HAP-1 (cell line): ENCODE data around the gene ATP5MC2.

Experiments used
- DNase-seq, 2 experiments: peaks; one replicate each; pipeline ENCODE4 v3.0.0-alpha.2; 2016 to 2020; ENCODE audit warnings: low spot score in 2 of 2
- H3K27me3 ChIP-seq: fragments of 250-450 bp; sonication (Bioruptor Pico); 2 replicates; pipeline ENCODE4 v1.5.1; 2020; ENCODE audit warnings: low read depth, mild to moderate bottlenecking, moderate library complexity
- H3K36me3 ChIP-seq: fragments of 250-450 bp; sonication (Bioruptor Pico); replicated peaks from 2 replicates; pipeline ENCODE4 v1.5.1; 2020; ENCODE audit warnings: mild to moderate bottlenecking
- H3K4me1 ChIP-seq: fragments of 250-450 bp; sonication (Bioruptor Pico); 2 replicates; pipeline ENCODE4 v1.5.1; 2020; ENCODE audit warnings: mild to moderate bottlenecking
- H3K4me3 ChIP-seq: fragments of 250-450 bp; sonication (Bioruptor Pico); 2 replicates; pipeline ENCODE4 v1.5.1; 2020; ENCODE audit warnings: mild to moderate bottlenecking, moderate library complexity
- H3K9me3 ChIP-seq: fragments of 250-450 bp; sonication (Bioruptor Pico); 2 replicates; pipeline ENCODE4 v1.5.1; 2020; ENCODE audit warnings: mild to moderate bottlenecking, moderate library complexity
- in situ Hi-C: fragments of 300-500 bp; cut with MboI; formaldehyde crosslinking; loops from 3 replicates; pipeline ENCODE4 v1.14.3; 2020; ENCODE audit warnings: low sequenced_read_pairs, inconsistent platforms, mixed read lengths

Gene ATP5MC2

GRCh38 chr12:53701518-53702264 lies 25.8 kb upstream of the ATP5MC2 start:
- in situ Hi-C loops: loop anchor here (5.0 kb wide), 1 partner anchor 41 kb away; no protein-coding TSS in a partner anchor
- Histone ChIP-seq H3K36me3 (no peaks in the 10 kb centered on the region), H3K4me3 (no peak overlapping the region), H3K9me3 (no peaks in the 10 kb centered on the region), H3K27me3 (peaks cover 73% of the 10 kb centered on the region), H3K4me1 (peaks cover 2% of the 10 kb centered on the region)
- DNase-seq: peak; percentile 66 to 90

GRCh38 chr12:53700567-53700966 lies 24.7 kb upstream of the ATP5MC2 start:
- H3K4me3 ChIP-seq: no peak overlapping the region
- H3K36me3 ChIP-seq: no peaks in the 10 kb centered on the region
- H3K27me3 ChIP-seq: peaks cover 64% of the 10 kb centered on the region
- H3K9me3 ChIP-seq: no peaks in the 10 kb centered on the region
- in situ Hi-C loops: loop anchor here (5.0 kb wide), 1 partner anchor 42 kb away; no protein-coding TSS in a partner anchor
- no peak for DNase-seq
- H3K4me1 ChIP-seq: peaks cover 10% of the 10 kb centered on the region

DNA sequence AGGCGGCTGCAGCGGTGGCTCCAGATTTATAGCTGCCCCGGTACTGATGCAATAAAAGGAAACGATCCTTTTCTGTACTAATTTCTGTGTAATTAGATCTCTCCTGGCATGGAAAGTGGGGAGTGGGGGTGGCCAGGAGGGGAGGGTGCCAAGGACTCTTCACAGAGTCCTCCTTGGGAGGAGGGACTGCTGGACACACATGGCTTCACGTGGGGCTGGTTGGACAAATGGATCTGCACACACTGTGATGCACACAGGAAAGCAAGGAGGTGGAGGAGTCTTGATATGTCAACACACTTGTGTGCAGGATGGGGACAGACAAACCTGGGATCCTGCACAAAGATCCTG lies 23.8 kb upstream of the ATP5MC2 start:
- in situ Hi-C loops: loop anchor here (5.0 kb wide), 1 partner anchor 43 kb away; no protein-coding TSS in a partner anchor
- no peak for DNase-seq
- Histone ChIP-seq H3K36me3 (no peaks in the 10 kb centered on the region), H3K4me3 (no peak overlapping the region), H3K9me3 (no peaks in the 10 kb centered on the region), H3K4me1 (peaks cover 20% of the 10 kb centered on the region), H3K27me3 (peaks cover 58% of the 10 kb centered on the region)

- no peak overlapping the region for H3K4me3 ChIP-seq
- no peaks in the 10 kb centered on the region for H3K9me3 ChIP-seq
- peaks cover 52% of the 10 kb centered on the region for H3K27me3 ChIP-seq
- no peak for DNase-seq
- in situ Hi-C loops: no loop called here
- H3K36me3 ChIP-seq: no peaks in the 10 kb centered on the region
- H3K4me1 ChIP-seq: peaks cover 20% of the 10 kb centered on the region
Measured at GRCh38 chr12:53698948-53699677, 23.2 kb upstream of the ATP5MC2 start.

GRCh38 chr12:53696655-53697331 lies 20.9 kb upstream of the ATP5MC2 start:
- H3K36me3 ChIP-seq: no peaks in the 10 kb centered on the region
- H3K4me1 ChIP-seq: peaks cover 20% of the 10 kb centered on the region
- in situ Hi-C loops: no loop called here
- no peak overlapping the region for H3K4me3 ChIP-seq
- peaks cover 38% of the 10 kb centered on the region for H3K27me3 ChIP-seq
- no peaks in the 10 kb centered on the region for H3K9me3 ChIP-seq
- DNase-seq: no peak

- Histone ChIP-seq H3K9me3 (no peaks in the 10 kb centered on the region), H3K4me1 (peaks cover 20% of the 10 kb centered on the region), H3K27me3 (peaks cover 36% of the 10 kb centered on the region), H3K4me3 (no peak overlapping the region), H3K36me3 (no peaks in the 10 kb centered on the region)
- in situ Hi-C loops: no loop called here
- DNase-seq: peak; percentile 82 to 89
Measured at GRCh38 chr12:53696285-53696654, 20.4 kb upstream of the ATP5MC2 start.

- Histone ChIP-seq H3K9me3 (no peaks in the 10 kb centered on the region), H3K36me3 (no peaks in the 10 kb centered on the region), H3K4me1 (peaks cover 20% of the 10 kb centered on the region), H3K4me3 (peak overlapping the region; percentile 10), H3K27me3 (peaks cover 29% of the 10 kb centered on the region)
- in situ Hi-C loops: no loop called here
- DNase-seq: peak; percentile 38 to 74
Measured at GRCh38 chr12:53695152-53696145, 19.6 kb upstream of the ATP5MC2 start.

GRCh38 chr12:53694756-53695151 lies 18.9 kb upstream of the ATP5MC2 start:
- H3K36me3 ChIP-seq: no peaks in the 10 kb centered on the region
- DNase-seq: no peak
- peaks cover 20% of the 10 kb centered on the region for H3K4me1 ChIP-seq
- in situ Hi-C loops: no loop called here
- no peak overlapping the region; the same call in 1 of the 2 replicates for H3K4me3 ChIP-seq
- H3K9me3 ChIP-seq: no peaks in the 10 kb centered on the region
- peaks cover 22% of the 10 kb centered on the region for H3K27me3 ChIP-seq

GRCh38 chr12:53688134-53688533 lies 12.3 kb upstream of the ATP5MC2 start:
- H3K4me1 ChIP-seq: no peaks in the 10 kb centered on the region
- H3K9me3 ChIP-seq: no peaks in the 10 kb centered on the region
- in situ Hi-C loops: no loop called here
- no peak overlapping the region for H3K4me3 ChIP-seq
- H3K27me3 ChIP-seq: no peaks in the 10 kb centered on the region; the same call in 1 of the 2 replicates
- DNase-seq: no peak
- no peaks in the 10 kb centered on the region for H3K36me3 ChIP-seq

GRCh38 chr12:53686436-53686835 lies 10.6 kb upstream of the ATP5MC2 start:
- no peaks in the 10 kb centered on the region; the same call in 1 of the 2 replicates for H3K27me3 ChIP-seq
- no peaks in the 10 kb centered on the region for H3K9me3 ChIP-seq
- H3K4me3 ChIP-seq: no peak overlapping the region
- no peak for DNase-seq
- H3K4me1 ChIP-seq: no peaks in the 10 kb centered on the region
- in situ Hi-C loops: no loop called here
- H3K36me3 ChIP-seq: no peaks in the 10 kb centered on the region

DNA sequence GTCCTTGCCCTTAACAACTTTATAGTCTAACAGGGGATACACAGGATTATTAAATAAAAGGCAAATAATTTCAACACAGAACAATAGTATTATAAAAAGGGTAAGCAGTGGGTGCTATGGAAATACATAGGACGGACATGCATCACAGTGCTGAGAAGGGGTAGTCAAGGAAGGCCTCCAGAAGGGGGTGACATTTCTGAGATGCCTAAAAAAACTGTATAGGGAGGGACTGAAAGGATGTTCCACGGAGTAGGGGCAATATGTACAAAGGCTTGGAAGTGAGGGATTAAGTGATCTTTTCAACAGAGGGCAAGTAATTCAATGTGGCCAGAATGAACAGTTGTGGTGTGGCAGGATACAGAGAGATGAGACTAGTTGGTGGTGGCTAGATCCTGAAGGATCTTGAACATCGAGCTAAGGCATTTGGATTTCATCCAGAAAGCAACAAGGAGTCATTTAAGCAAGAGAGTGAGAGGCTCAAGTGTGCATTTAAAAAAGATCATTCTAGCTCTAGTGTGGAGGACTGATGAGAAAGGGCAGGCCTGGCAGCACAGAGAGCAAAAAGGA lies 8.9 kb upstream of the ATP5MC2 start:
- DNase-seq: no peak
- no peaks in the 10 kb centered on the region; the same call in 1 of the 2 replicates for H3K27me3 ChIP-seq
- H3K4me1 ChIP-seq: no peaks in the 10 kb centered on the region
- H3K4me3 ChIP-seq: no peak overlapping the region
- in situ Hi-C loops: no loop called here
- H3K9me3 ChIP-seq: no peaks in the 10 kb centered on the region
- H3K36me3 ChIP-seq: no peaks in the 10 kb centered on the region

GRCh38 chr12:53683983-53684382 lies 8.1 kb upstream of the ATP5MC2 start:
- H3K36me3 ChIP-seq: no peaks in the 10 kb centered on the region
- in situ Hi-C loops: no loop called here
- no peak for DNase-seq
- H3K9me3 ChIP-seq: no peaks in the 10 kb centered on the region
- no peak overlapping the region for H3K4me3 ChIP-seq
- peaks cover 4% of the 10 kb centered on the region for H3K27me3 ChIP-seq
- H3K4me1 ChIP-seq: no peaks in the 10 kb centered on the region

DNA sequence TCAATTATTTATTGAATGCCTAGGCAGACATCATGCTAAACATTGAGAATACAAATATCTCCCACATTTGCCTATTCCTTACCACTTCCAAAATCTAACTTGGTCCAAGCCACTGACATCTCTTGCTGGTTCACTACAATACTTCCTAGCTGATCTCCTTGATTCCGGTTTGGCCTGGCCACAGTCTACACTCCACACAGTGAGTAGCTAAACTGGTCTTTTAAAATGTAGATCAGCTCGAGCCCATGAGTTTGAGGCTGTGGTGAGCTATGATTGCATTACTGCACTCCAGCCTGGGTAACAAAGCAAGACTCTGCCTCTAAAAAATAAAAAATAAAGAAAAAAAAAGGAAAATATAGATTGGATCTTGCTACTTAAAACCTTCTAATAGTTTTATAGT lies 7.6 kb upstream of the ATP5MC2 start:
- no peaks in the 10 kb centered on the region for H3K9me3 ChIP-seq
- H3K27me3 ChIP-seq: peaks cover 9% of the 10 kb centered on the region
- in situ Hi-C loops: no loop called here
- DNase-seq: no peak
- H3K36me3 ChIP-seq: no peaks in the 10 kb centered on the region
- no peaks in the 10 kb centered on the region for H3K4me1 ChIP-seq
- no peak overlapping the region for H3K4me3 ChIP-seq
